GM23338 (cell line): ENCODE data around the gene AXIN2. TPM values are rescaled to one million over a fixed set of nuclear protein-coding genes. Genes with fewer than 3 reads are reported as not detected.
A peak's percentile ranks its signal among the peaks of the same experiment; 100 is the strongest.

Experiments
- ATAC-seq: fragments of 200-7000 bp; cut with Tn5 transposase; 3 replicates; pipeline ENCODE4 v1.9.1; 2020
- DNase-seq: peaks from one replicate; pipeline ENCODE4 v3.0.0-alpha.2; 2015; ENCODE audit warnings: low spot score
- H2AFZ ChIP-seq: fragments of 200-600 bp; sonication (generic); 2 replicates; pipeline ENCODE4 v1.8.0; 2016; ENCODE audit warnings: antibody characterized with exemption, mild to moderate bottlenecking, moderate library complexity
- H3F3A ChIP-seq: fragments of 200-600 bp; sonication (generic); replicated peaks from 2 replicates; pipeline ENCODE4 v1.8.0; 2017; ENCODE audit warnings: antibody characterized with exemption, mixed run types, low read depth
- H3K27ac ChIP-seq: fragments of 200-600 bp; sonication (generic); 2 replicates; pipeline ENCODE4 v1.6.1; 2016; ENCODE audit warnings: low read depth
- H3K27me3 ChIP-seq: fragments of 200-600 bp; sonication (generic); 2 replicates; pipeline ENCODE4 v1.8.0; 2016; ENCODE audit warnings: mild to moderate bottlenecking, mixed run types, moderate library complexity; ENCODE audit not compliant: insufficient read depth
- H3K36me3 ChIP-seq: fragments of 200-600 bp; sonication (generic); 2 replicates; pipeline ENCODE4 v1.8.0; 2016; ENCODE audit warnings: mild to moderate bottlenecking; ENCODE audit not compliant: insufficient read depth
- H3K4me1 ChIP-seq: fragments of 200-600 bp; sonication (generic); 2 replicates; pipeline ENCODE4 v1.8.0; 2016; ENCODE audit warnings: mild to moderate bottlenecking, moderate library complexity; ENCODE audit not compliant: insufficient read depth
- H3K4me2 ChIP-seq: fragments of 200-600 bp; sonication (generic); 2 replicates; pipeline ENCODE4 v1.7.1; 2017; ENCODE audit warnings: mixed run types
- H3K4me3 ChIP-seq: fragments of 200-600 bp; sonication (generic); 2 replicates; pipeline ENCODE4 v1.6.1; 2016; ENCODE audit warnings: mixed run types
- H3K79me2 ChIP-seq: fragments of 200-600 bp; sonication (generic); replicated peaks from 2 replicates; pipeline ENCODE4 v1.8.0; 2017; ENCODE audit warnings: mild to moderate bottlenecking; ENCODE audit not compliant: insufficient read depth
- H3K9me2 ChIP-seq: fragments of 200-600 bp; sonication (generic); 2 replicates; pipeline ENCODE4 v1.8.0; 2017; ENCODE audit not compliant: insufficient read depth
- H4K20me1 ChIP-seq: fragments of 200-600 bp; sonication (generic); replicated peaks from 2 replicates; pipeline ENCODE4 v1.8.0; 2017; ENCODE audit warnings: mild to moderate bottlenecking; ENCODE audit not compliant: insufficient read depth
- H3K27ac Mint-ChIP-seq: 2 replicates; pipeline ENCODE4 v1.8.0; 2020; ENCODE audit warnings: inconsistent platforms, mild to moderate bottlenecking, moderate library complexity, mixed read lengths
- H3K27me3 Mint-ChIP-seq: 3 replicates; pipeline ENCODE4 v1.8.0; 2022; ENCODE audit warnings: low read depth, mild to moderate bottlenecking, moderate library complexity, mixed read lengths, inconsistent platforms; ENCODE audit not compliant: insufficient read depth, poor library complexity
- H3K36me3 Mint-ChIP-seq: 3 replicates; pipeline ENCODE4 v1.8.0; 2021; ENCODE audit warnings: low read depth, mild to moderate bottlenecking, inconsistent platforms, moderate library complexity, mixed read lengths
- H3K4me1 Mint-ChIP-seq: 3 replicates; pipeline ENCODE4 v1.8.0; 2020; ENCODE audit warnings: mild to moderate bottlenecking, inconsistent platforms, mixed read lengths
- H3K4me3 Mint-ChIP-seq: 3 replicates; pipeline ENCODE4 v1.8.0; 2021; ENCODE audit warnings: moderate library complexity, mild to moderate bottlenecking, inconsistent platforms, mixed read lengths
- H3K9me3 Mint-ChIP-seq: 3 replicates; pipeline ENCODE4 v1.8.0; 2020; ENCODE audit warnings: moderate library complexity, mild to moderate bottlenecking, inconsistent platforms, mixed read lengths
- EZH2 ChIP-seq: fragments of 200-600 bp; sonication (generic); IDR thresholded peaks from one replicate; pipeline ENCODE4 v1.8.0; 2017; ENCODE audit warnings: antibody characterized with exemption, mild to moderate bottlenecking, low read depth; ENCODE audit not compliant: unreplicated experiment
- JUNB ChIP-seq: IDR thresholded peaks from one replicate; pipeline ENCODE4 v1.6.1; 2016; ENCODE audit warnings: antibody characterized with exemption; ENCODE audit not compliant: unreplicated experiment
- NANOG ChIP-seq: IDR thresholded peaks from 2 replicates; pipeline ENCODE4 v1.6.1; 2016; ENCODE audit warnings: antibody characterized with exemption, borderline replicate concordance
- POLR2AphosphoS5 ChIP-seq: IDR thresholded peaks from 2 replicates; pipeline ENCODE4 v1.6.1; 2016; ENCODE audit warnings: antibody characterized with exemption, low read depth
- STAT1 ChIP-seq: IDR thresholded peaks from one replicate; pipeline ENCODE4 v1.6.1; 2016; ENCODE audit warnings: antibody characterized with exemption; ENCODE audit not compliant: unreplicated experiment
- ZNF114 ChIP-seq: fragments of 250-450 bp; sonication (Bioruptor Pico); IDR thresholded peaks from 2 replicates; pipeline ENCODE4 v1.5.0; 2020; ENCODE audit warnings: mild to moderate bottlenecking, moderate library complexity
- ZNF331 ChIP-seq: fragments of 250-450 bp; sonication (Bioruptor Pico); IDR thresholded peaks from 2 replicates; pipeline ENCODE4 v1.5.0; 2020; ENCODE audit warnings: low read depth, mild to moderate bottlenecking, moderate library complexity
- ZNF462 ChIP-seq: fragments of 250-450 bp; sonication (Bioruptor Pico); IDR thresholded peaks from 2 replicates; pipeline ENCODE4 v1.5.0; 2020; ENCODE audit warnings: mild to moderate bottlenecking, moderate library complexity
- polyA plus RNA-seq: library from polyadenylated mRNA; unstranded; fragments of >200 nt; fragmentation: Nextera tagmentation; extraction: Ambion mirVana; gene quantifications from 2 replicates; pipeline ENCODE4 v1.2.1, GENCODE V29; 2016
- total RNA-seq: library from RNA; depleted of rRNA; stranded (reverse); fragments of >200 nt; shearing (Covaris generic); gene quantifications from 2 replicates; pipeline ENCODE4 v1.2.3, GENCODE V29; 2014
- TF ChIP-seq, protein P1 (sequence below): IDR thresholded peaks from 2 replicates; pipeline ENCODE4 v1.6.1; 2016; ENCODE audit warnings: antibody characterized with exemption

AXIN2 gene
- total and polyA plus RNA-seq, 2 experiments from 2014 or later = 8.0 to 32.7 TPM

GRCh38 chr17:65595071-65595656 is 33.7 kb upstream of the AXIN2 start:
- Histone ChIP-seq H3K27ac (no peak overlapping the region), H3K27me3 (no peaks in the 10 kb centered on the region), H3K4me2 (peak overlapping the region; percentile 76; the same call in 1 of the 2 replicates), H4K20me1 (no peaks in the 10 kb centered on the region), H3K36me3 (no peaks in the 10 kb centered on the region; the same call in 1 of the 2 replicates), H3K79me2 (no peaks in the 10 kb centered on the region), H3K4me3 (no peak overlapping the region), H3K4me1 (peaks cover 30% of the 10 kb centered on the region), H2AFZ (no peak overlapping the region), H3K9me2 (peaks cover 4% of the 10 kb centered on the region; the same call in 1 of the 2 replicates), H3F3A (no peaks in the 10 kb centered on the region)
- no peak for TF ChIP-seq JUNB
- TF ChIP-seq, protein P1, sequence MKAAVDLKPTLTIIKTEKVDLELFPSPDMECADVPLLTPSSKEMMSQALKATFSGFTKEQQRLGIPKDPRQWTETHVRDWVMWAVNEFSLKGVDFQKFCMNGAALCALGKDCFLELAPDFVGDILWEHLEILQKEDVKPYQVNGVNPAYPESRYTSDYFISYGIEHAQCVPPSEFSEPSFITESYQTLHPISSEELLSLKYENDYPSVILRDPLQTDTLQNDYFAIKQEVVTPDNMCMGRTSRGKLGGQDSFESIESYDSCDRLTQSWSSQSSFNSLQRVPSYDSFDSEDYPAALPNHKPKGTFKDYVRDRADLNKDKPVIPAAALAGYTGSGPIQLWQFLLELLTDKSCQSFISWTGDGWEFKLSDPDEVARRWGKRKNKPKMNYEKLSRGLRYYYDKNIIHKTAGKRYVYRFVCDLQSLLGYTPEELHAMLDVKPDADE = no peak
- TF ChIP-seq POLR2AphosphoS5 = no peak
- TF ChIP-seq STAT1 = no peak
- H3K27me3 Mint-ChIP-seq = peaks cover 4% of the 10 kb centered on the region
- DNase-seq (no peak), ATAC-seq (no peak)
- peaks cover 32% of the 10 kb centered on the region for H3K4me1 Mint-ChIP-seq
- no peaks in the 10 kb centered on the region for H3K36me3 Mint-ChIP-seq
- H3K4me3 Mint-ChIP-seq = no peak overlapping the region; the same call in 2 of the 3 replicates
- H3K27ac Mint-ChIP-seq = no peak overlapping the region
- H3K9me3 Mint-ChIP-seq = no peaks in the 10 kb centered on the region

DNA sequence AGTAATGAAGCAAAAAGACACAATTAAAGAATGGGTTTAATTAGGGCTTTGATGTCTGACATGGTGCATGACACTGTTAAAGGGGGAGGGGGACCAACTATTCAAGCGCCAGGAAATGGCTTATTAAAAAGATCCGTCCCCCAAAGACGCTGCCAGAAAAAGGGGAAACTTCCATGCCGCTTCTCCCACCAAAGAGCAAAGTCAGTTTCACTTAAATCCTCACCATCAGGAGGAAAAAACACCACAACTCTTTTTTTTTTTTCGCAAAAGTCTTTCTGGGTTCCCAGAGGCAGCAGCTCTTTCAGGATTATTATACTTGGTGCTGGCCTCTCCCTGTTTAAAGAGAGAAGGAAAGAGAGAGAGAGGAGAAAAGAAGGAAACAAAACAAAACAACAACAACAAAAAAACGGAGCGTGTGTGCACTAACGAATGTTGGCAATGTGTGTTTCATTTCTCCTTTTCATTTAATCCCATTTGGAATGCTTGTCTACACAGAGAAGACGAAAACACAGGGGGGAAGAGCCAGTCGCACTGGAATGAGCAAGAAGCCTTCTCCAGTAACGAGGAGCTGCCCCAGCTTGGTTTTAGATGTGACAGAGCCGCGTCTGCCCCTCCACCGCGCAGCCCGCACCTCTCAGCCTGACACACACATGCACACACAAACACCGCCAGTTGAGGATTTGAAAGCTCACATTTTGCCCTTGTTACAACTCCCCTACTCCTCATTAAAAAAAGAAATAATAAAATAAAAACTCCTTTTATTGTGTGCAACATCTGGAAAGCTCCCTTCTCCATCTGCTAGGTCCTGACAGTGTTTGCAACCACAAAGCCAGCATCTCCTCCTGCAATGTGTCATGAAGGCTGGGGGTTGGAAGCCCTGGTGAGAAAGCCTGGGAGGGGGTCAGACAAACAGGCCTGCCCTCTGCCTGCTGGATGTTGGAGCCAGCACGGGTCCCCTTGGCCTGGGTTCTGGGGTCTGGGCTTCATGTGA is 32.7 kb upstream of the AXIN2 start:
- Mint-ChIP-seq H3K27ac (no peak overlapping the region), H3K4me1 (peaks cover 32% of the 10 kb centered on the region), H3K27me3 (peaks cover 2% of the 10 kb centered on the region), H3K36me3 (no peaks in the 10 kb centered on the region), H3K9me3 (no peaks in the 10 kb centered on the region), H3K4me3 (peak overlapping the region; percentile 20; the same call in 2 of the 3 replicates)
- ATAC-seq = peak; percentile 75
- DNase-seq = no peak
- Histone ChIP-seq H4K20me1 (no peaks in the 10 kb centered on the region), H3K27me3 (no peaks in the 10 kb centered on the region), H3K9me2 (peaks cover 4% of the 10 kb centered on the region; the same call in 1 of the 2 replicates), H3K36me3 (no peaks in the 10 kb centered on the region; the same call in 1 of the 2 replicates), H3K79me2 (no peaks in the 10 kb centered on the region), H3K4me2 (peak overlapping the region; percentile 76), H3F3A (no peaks in the 10 kb centered on the region), H3K4me3 (peak overlapping the region; percentile 46), H3K4me1 (peaks cover 30% of the 10 kb centered on the region), H2AFZ (peak overlapping the region; percentile 84), H3K27ac (peak overlapping the region; percentile 68)
- TF ChIP-seq ZNF462 (CRISPR knock-in tag) (peak; percentile 76; the same call in 1 of the 2 replicates), JUNB (no peak), ZNF114 (CRISPR knock-in tag) (no peak), NANOG (no peak), EZH2 (no peak), ZNF331 (CRISPR knock-in tag) (no peak)
- TF ChIP-seq, protein P1 = no peak
